HepG2 (cell line): Measurements from ENCODE around the gene SH2D6. TPM values are rescaled to one million over a fixed set of nuclear protein-coding genes. Genes with fewer than 3 reads are reported as not detected.

ENCODE experiments used
- ARHGAP35 ChIP-seq: sonication (generic); formaldehyde crosslinking; IDR thresholded peaks from 2 replicates; pipeline ENCODE4 v1.9.0; 2022; ENCODE audit warnings: mild to moderate bottlenecking, inconsistent platforms, moderate library complexity, missing genetic modification reagents, borderline replicate concordance
- HMGXB4 ChIP-seq, 2 experiments: sonication (generic) in 1 of 2; formaldehyde crosslinking in 1 of 2; IDR thresholded peaks; 2 replicates each; pipeline versions ENCODE4 v1.4.0 to v1.6.1; 2018 to 2020; ENCODE audit warnings: missing genetic modification reagents in 2 of 2, borderline replicate concordance in 1 of 2, low read depth in 1 of 2, mild to moderate bottlenecking in 1 of 2, missing biosample characterization in 1 of 2
- KAT2B ChIP-seq: fragments of 150-350 bp; IDR thresholded peaks from 2 replicates; pipeline ENCODE4 v1.6.1; 2014; ENCODE audit warnings: low read depth, low read length, borderline replicate concordance
- ONECUT2 ChIP-seq: sonication (generic); formaldehyde crosslinking; IDR thresholded peaks from 2 replicates; pipeline ENCODE4 v1.4.0; 2020; ENCODE audit warnings: missing genetic modification reagents
- SMAD3 ChIP-seq: sonication (generic); formaldehyde crosslinking; IDR thresholded peaks from 2 replicates; pipeline ENCODE4 v1.4.0; 2020; ENCODE audit warnings: missing genetic modification reagents
- SMYD3 ChIP-seq: sonication (generic); formaldehyde crosslinking; IDR thresholded peaks from 2 replicates; pipeline ENCODE4 v1.8.1; 2023; ENCODE audit warnings: mild to moderate bottlenecking, missing genetic modification reagents
- TBX3 ChIP-seq: fragments of 450-650 bp; IDR thresholded peaks from 2 replicates; pipeline ENCODE4 v1.6.1; 2017; ENCODE audit warnings: antibody characterized with exemption, mild to moderate bottlenecking, inconsistent platforms, borderline replicate concordance
- USF2 ChIP-seq, 2 experiments: sonication (generic) in 1 of 2; formaldehyde crosslinking in 1 of 2; IDR thresholded peaks; 2 replicates each; pipeline versions ENCODE4 v1.5.1 to v1.6.1; 2011 to 2020; ENCODE audit warnings: borderline replicate concordance in 1 of 2, low read depth in 1 of 2, low read length in 1 of 2, mild to moderate bottlenecking in 1 of 2, missing genetic modification reagents in 1 of 2, moderate library complexity in 1 of 2
- ZBTB40 ChIP-seq, 2 experiments: fragments of 450-650 bp in 1 of 2; sonication (generic) in 1 of 2; formaldehyde crosslinking in 1 of 2; IDR thresholded peaks; 2 replicates each; pipeline versions ENCODE4 v1.6.1 to v1.8.0; 2016 to 2022; ENCODE audit warnings: antibody characterized with exemption in 1 of 2, mild to moderate bottlenecking in 1 of 2, missing genetic modification reagents in 1 of 2
- ZFP36 ChIP-seq: fragments of 150-350 bp; IDR thresholded peaks from 2 replicates; pipeline ENCODE4 v1.6.1; 2018; ENCODE audit warnings: borderline replicate concordance, low read length, low read depth; ENCODE audit not compliant: partially characterized antibody
- ZFY ChIP-seq: sonication (generic); formaldehyde crosslinking; IDR thresholded peaks from 2 replicates; pipeline ENCODE4 v1.4.0; 2020; ENCODE audit warnings: missing genetic modification reagents
- ZMYM3 ChIP-seq: sonication (generic); formaldehyde crosslinking; IDR thresholded peaks from 2 replicates; pipeline ENCODE4 v1.5.1; 2020; ENCODE audit warnings: mild to moderate bottlenecking, missing genetic modification reagents
- ZNF136 ChIP-seq: sonication (generic); formaldehyde crosslinking; IDR thresholded peaks from 2 replicates; pipeline ENCODE4 v1.8.1; 2022; ENCODE audit warnings: low read depth, mild to moderate bottlenecking, moderate library complexity, missing genetic modification reagents
- ZNF331 ChIP-seq: sonication (generic); formaldehyde crosslinking; IDR thresholded peaks from 2 replicates; pipeline ENCODE4 v1.4.0; 2020; ENCODE audit warnings: missing genetic modification reagents
- ZNF547 ChIP-seq: sonication (generic); formaldehyde crosslinking; IDR thresholded peaks from 2 replicates; pipeline ENCODE4 v1.5.1; 2020; ENCODE audit warnings: mild to moderate bottlenecking, missing genetic modification reagents
- polyA plus RNA-seq, 8 experiments: library from polyadenylated mRNA; depleted of rRNA in 3 of 8; stranded (reverse) in 7 of 8; unstranded in 1 of 8; fragments of >200 nt; fragmentation: Illumina TruSeq in 4 of 8; extraction: Trizol in 4 of 8; gene quantifications; 2 replicates each; pipeline versions ENCODE4 v1.2.1 to v1.2.3, GENCODE V29; 2011 to 2016; ENCODE audit warnings: low read depth in 4 of 8, missing spikeins in 1 of 8, mixed read lengths in 1 of 8; ENCODE audit not compliant: insufficient read depth in 1 of 8
- total RNA-seq, 5 experiments: library from RNA; depleted of rRNA; stranded (reverse); fragments of >200 nt; fragmentation: Illumina TruSeq; extraction: Trizol; gene quantifications; 2 replicates each; pipeline ENCODE4 v1.2.3, GENCODE V29; 2016; ENCODE audit warnings: low read depth in 1 of 5

The SH2D6 gene
- total and polyA plus RNA-seq, 2 of the 13 experiments (the other 11 are each of a cell fraction or from before 2014, with no cell fraction given): 0.11 to 0.26 TPM

- no peak for TF ChIP-seq ZFP36
- TF ChIP-seq ARHGAP35 (CRISPR knock-in tag): no peak
- TF ChIP-seq ZNF547 (CRISPR knock-in tag): peak; percentile 38; the same call in 1 of the 2 replicates
- TF ChIP-seq ONECUT2: peak; percentile 95
- TF ChIP-seq TBX3: no peak
- TF ChIP-seq SMAD3 (CRISPR knock-in tag): peak; percentile 62; the same call in 1 of the 2 replicates
- no peak for TF ChIP-seq SMYD3 (CRISPR knock-in tag)
- TF ChIP-seq HMGXB4 (CRISPR knock-in tag; IDR thresholded peaks at IDR 0.05; ENCODE audit: borderline replicate concordance in 1 of 2, low read depth in 1 of 2): peak in 1 of 2 experiments; percentile 63; a peak in 1 of 4 replicates
- peak; percentile 50; the same call in 1 of the 2 replicates for TF ChIP-seq ZFY (CRISPR knock-in tag)
- no peak for TF ChIP-seq KAT2B
- TF ChIP-seq ZMYM3: peak; percentile 100
- TF ChIP-seq ZBTB40 (IDR thresholded peaks at IDR 0.05): no peak
- no peak for TF ChIP-seq ZBTB40 (CRISPR knock-in tag; IDR thresholded peaks at IDR 0.05)
- TF ChIP-seq ZNF136: no peak; the same call in 1 of the 2 replicates
- peak; percentile 59; the same call in 1 of the 2 replicates for TF ChIP-seq ZNF331 (CRISPR knock-in tag)
- TF ChIP-seq USF2 (IDR thresholded peaks at IDR 0.05; ENCODE audit: low read depth, low read length): no peak
- no peak; the same call in 1 of the 2 replicates for TF ChIP-seq USF2 (CRISPR knock-in tag; IDR thresholded peaks at IDR 0.05; ENCODE audit: borderline replicate concordance)
Observed at GRCh38 chr2:85468704-85469349, 50.3 kb downstream of the SH2D6 start (continued).
